Type B pancreatic cell (in vitro differentiated cells): ENCODE data around the gene KIR2DL1. TPM values are rescaled to one million over a fixed set of nuclear protein-coding genes. Genes with fewer than 3 reads are reported as not detected.
"Not testable (repeated sequence)": the region's sequence is repeated elsewhere in the genome, so short reads cannot be mapped to it uniquely, and the experiment has no call there.

Experiments used
- DNase-seq: peaks from one replicate; pipeline ENCODE4 v3.0.0; 2021; ENCODE audit warnings: mixed read lengths; ENCODE audit not compliant: unreplicated experiment; ENCODE audit errors: extremely low spot score
- H3K27ac Mint-ChIP-seq: 2 replicates; pipeline ENCODE4 v1.8.0; 2021; ENCODE audit warnings: mild to moderate bottlenecking, mixed read lengths
- H3K27me3 Mint-ChIP-seq: 2 replicates; pipeline ENCODE4 v1.8.0; 2021; ENCODE audit warnings: mixed read lengths
- H3K36me3 Mint-ChIP-seq: 2 replicates; pipeline ENCODE4 v1.8.0; 2021; ENCODE audit warnings: mixed read lengths
- H3K4me1 Mint-ChIP-seq: one replicate; pipeline ENCODE4 v1.8.0; 2021; ENCODE audit warnings: mixed read lengths; ENCODE audit not compliant: unreplicated experiment
- H3K4me3 Mint-ChIP-seq: 2 replicates; pipeline ENCODE4 v1.8.0; 2021; ENCODE audit warnings: mild to moderate bottlenecking, mixed read lengths
- H3K9me3 Mint-ChIP-seq: 2 replicates; pipeline ENCODE4 v1.8.0; 2021; ENCODE audit warnings: mixed read lengths
- total RNA-seq: library from RNA; stranded (reverse); gene quantifications from 2 replicates; pipeline ENCODE4 v1.2.1, GENCODE V29; 2021; ENCODE audit warnings: low replicate concordance
- TF ChIP-seq, protein P1 (sequence below): fragments of 200-600 bp; sonication (generic); conservative IDR thresholded peaks from 2 replicates; pipeline ENCODE4 v1.5.0; 2021; ENCODE audit warnings: antibody characterized with exemption, mild to moderate bottlenecking

Gene KIR2DL1
- total RNA-seq, 1 donor from 2014 or later = not detected

DNA sequence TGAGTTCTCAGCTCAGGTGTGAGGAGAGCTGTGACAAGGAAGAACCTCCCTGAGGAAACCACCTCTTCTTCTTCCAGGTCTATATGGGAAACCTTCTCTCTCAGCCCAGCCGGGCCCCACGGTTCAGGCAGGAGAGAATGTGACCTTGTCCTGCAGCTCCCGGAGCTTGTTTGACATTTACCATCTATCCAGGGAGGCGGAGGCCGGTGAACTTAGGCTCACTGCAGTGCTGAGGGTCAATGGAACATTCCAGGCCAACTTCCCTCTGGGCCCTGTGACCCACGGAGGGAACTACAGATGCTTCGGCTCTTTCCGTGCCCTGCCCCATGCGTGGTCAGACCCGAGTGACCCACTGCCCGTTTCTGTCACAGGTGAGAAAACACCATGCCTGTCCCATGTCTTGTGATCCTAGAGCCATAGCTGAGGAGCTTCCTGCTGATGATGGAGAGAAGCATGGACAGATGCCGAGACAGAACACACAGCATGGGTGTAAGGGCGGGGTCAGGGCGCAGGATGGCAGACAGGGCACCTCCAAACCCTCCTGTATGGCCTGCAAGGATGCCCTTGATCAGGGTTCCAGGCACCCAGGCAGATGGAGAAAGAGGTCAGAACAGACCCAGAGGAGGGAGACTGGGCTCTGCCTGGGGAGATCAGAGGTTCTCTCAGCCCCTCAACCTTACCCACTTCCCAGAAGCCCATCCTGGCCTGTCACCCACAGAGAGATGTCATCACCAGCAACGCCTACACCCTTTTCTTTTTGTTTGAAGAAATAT, 40.0 kb upstream of the KIR2DL1 start:
- no peaks in the 10 kb centered on the region for H3K4me1 Mint-ChIP-seq
- DNase-seq = no peak
- peaks cover 32% of the 10 kb centered on the region for H3K9me3 Mint-ChIP-seq
- TF ChIP-seq, protein P1, sequence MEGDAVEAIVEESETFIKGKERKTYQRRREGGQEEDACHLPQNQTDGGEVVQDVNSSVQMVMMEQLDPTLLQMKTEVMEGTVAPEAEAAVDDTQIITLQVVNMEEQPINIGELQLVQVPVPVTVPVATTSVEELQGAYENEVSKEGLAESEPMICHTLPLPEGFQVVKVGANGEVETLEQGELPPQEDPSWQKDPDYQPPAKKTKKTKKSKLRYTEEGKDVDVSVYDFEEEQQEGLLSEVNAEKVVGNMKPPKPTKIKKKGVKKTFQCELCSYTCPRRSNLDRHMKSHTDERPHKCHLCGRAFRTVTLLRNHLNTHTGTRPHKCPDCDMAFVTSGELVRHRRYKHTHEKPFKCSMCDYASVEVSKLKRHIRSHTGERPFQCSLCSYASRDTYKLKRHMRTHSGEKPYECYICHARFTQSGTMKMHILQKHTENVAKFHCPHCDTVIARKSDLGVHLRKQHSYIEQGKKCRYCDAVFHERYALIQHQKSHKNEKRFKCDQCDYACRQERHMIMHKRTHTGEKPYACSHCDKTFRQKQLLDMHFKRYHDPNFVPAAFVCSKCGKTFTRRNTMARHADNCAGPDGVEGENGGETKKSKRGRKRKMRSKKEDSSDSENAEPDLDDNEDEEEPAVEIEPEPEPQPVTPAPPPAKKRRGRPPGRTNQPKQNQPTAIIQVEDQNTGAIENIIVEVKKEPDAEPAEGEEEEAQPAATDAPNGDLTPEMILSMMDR = no peak
- no peak overlapping the region for H3K27ac Mint-ChIP-seq
- H3K36me3 Mint-ChIP-seq = no peaks in the 10 kb centered on the region
- H3K27me3 Mint-ChIP-seq = no peaks in the 10 kb centered on the region
- H3K4me3 Mint-ChIP-seq = no peak overlapping the region

DNA sequence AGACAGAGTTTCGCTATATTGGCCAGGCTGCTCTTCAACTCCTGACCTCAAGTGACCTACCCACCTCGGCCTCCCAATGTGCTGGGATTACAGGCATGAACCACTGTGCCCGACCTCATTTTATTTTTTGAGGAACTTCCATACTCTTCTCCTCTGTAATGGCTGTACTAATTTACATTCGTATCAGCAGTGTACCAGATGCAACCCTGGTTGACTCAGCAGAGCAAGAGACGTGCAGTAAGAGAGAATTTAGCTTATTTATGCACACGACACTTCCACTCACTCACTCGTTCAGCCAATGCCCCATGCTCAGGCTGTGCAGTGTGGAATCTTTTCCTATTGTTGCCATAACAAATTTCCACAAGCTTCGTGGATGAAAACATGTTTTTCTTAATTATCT, 38.4 kb upstream of the KIR2DL1 start:
- Mint-ChIP-seq H3K27me3 (no peaks in the 10 kb centered on the region), H3K4me3 (no peak overlapping the region), H3K4me1 (no peaks in the 10 kb centered on the region), H3K9me3 (peaks cover 32% of the 10 kb centered on the region), H3K27ac (no peak overlapping the region), H3K36me3 (no peaks in the 10 kb centered on the region)
- TF ChIP-seq, protein P1 = no peak
- DNase-seq = no peak

DNA sequence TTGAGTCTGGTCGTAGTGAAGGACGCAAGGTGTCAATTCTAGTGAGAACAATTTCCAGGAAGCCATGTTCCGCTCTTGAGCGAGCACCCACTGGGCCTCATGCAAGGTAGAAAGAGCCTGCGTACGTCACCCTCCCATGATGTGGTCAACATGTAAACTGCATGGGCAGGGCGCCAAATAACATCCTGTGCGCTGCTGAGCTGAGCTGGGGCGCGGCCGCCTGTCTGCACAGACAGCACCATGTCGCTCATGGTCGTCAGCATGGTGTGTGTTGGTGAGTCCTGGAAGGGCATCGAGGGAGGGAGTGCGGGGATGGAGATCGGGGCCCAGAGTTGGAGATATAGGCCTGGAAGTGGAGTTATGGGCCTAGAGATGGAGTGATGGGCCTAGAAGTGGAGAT, 31.3 kb upstream of the KIR2DL1 start, which contains the start of gene KIR2DL3:
TSS of gene KIR2DL3 (plus strand) at position 208 of the 400 bp plus-strand sequence. CDS start at position 241, 33 bp downstream.
- H3K36me3 Mint-ChIP-seq, H3K4me1 Mint-ChIP-seq, H3K4me3 Mint-ChIP-seq, H3K27ac Mint-ChIP-seq, DNase-seq, H3K27me3 Mint-ChIP-seq: not testable (repeated sequence)
- H3K9me3 Mint-ChIP-seq = peaks cover 29% of the 10 kb centered on the region

DNA sequence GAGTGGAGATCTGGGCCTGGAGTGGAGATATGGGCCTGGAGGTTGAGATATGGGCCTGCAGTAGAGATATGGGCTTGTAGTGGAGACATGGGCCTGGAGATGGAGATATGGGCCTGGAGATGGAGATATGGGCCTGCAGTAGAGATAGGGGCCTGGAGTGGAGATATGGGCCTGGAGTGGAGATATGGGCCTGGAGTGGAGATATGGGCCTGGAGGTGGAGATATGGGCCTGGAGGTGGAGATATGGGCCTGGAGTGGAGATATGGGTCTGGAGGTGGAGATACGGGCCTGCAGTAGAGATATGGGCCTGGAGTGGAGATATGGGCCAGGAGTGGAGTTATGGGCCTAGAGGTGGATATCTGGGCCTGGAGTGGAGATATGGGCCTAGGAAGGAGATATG, 30.9 kb upstream of the KIR2DL1 start:
- DNase-seq = no peak

DNA sequence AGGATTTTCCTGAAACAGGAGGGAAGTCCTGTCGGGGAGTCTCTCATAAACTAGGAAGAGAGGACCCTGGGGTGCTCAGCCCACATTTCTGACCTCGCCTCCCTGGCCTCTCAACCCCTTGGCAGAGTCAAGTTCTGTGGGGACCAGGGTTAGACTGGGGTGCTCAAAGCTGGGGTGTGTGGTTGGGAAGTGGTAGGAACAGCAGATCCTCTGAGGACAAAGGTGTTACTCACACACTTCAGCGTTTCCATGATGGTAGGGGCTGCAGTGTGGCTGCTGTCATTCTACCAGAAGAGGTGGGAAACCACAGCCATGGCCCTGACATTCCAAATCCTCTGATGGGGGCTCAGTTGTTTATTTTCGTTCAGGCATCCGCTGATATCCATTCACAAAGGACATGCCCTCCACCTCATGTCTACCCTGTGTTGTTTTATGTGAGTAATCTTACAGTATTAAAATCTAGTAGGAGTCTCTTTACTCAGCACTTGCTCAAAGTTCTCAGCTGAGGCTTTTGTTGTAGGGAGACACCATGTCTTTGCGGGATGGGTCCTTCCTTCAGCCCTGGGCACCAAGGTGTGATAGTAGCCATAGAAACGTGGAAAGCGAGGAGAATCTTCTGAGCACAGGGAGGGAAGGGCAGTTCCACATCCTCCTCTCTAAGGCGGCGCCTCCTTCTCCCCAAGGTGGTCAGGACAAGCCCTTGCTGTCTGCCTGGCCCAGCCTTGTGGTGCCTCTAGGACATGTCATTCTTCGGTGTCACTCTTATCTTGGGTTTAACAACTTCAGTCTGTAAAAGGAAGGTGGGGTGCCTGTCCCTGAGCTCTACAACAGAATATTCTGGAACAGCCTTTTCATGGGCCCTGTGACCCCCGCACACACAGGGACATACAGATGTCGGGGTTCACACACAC, 29.8 kb upstream of the KIR2DL1 start:
- peak; percentile 8 for DNase-seq
- Mint-ChIP-seq H3K4me1 (no peaks in the 10 kb centered on the region), H3K27ac (no peak overlapping the region), H3K4me3 (no peak overlapping the region), H3K36me3 (no peaks in the 10 kb centered on the region), H3K9me3 (peaks cover 25% of the 10 kb centered on the region), H3K27me3 (no peaks in the 10 kb centered on the region)
- TF ChIP-seq, protein P1 = no peak

More for the DNA sequence above, 30.9 kb upstream of the KIR2DL1 start:
- TF ChIP-seq, protein P1 = no peak
- H3K36me3 Mint-ChIP-seq = no peaks in the 10 kb centered on the region
- H3K4me1 Mint-ChIP-seq = no peaks in the 10 kb centered on the region
- peaks cover 27% of the 10 kb centered on the region for H3K9me3 Mint-ChIP-seq
- H3K27me3 Mint-ChIP-seq = no peaks in the 10 kb centered on the region
- H3K4me3 Mint-ChIP-seq = no peak overlapping the region
- no peak overlapping the region for H3K27ac Mint-ChIP-seq

DNA sequence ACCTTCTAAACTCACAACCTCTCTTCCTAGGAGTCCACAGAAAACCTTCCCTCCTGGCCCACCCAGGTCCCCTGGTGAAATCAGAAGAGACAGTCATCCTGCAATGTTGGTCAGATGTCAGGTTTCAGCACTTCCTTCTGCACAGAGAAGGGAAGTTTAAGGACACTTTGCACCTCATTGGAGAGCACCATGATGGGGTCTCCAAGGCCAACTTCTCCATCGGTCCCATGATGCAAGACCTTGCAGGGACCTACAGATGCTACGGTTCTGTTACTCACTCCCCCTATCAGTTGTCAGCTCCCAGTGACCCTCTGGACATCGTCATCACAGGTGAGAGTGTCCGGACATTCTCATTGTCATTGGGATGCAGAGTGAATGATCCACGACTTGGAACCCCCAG, 27.6 kb upstream of the KIR2DL1 start:
- H3K4me1 Mint-ChIP-seq, H3K4me3 Mint-ChIP-seq, H3K36me3 Mint-ChIP-seq, H3K27ac Mint-ChIP-seq, H3K27me3 Mint-ChIP-seq: not testable (repeated sequence)
- H3K9me3 Mint-ChIP-seq = peaks cover 12% of the 10 kb centered on the region
- peak; percentile 22 for DNase-seq

DNA sequence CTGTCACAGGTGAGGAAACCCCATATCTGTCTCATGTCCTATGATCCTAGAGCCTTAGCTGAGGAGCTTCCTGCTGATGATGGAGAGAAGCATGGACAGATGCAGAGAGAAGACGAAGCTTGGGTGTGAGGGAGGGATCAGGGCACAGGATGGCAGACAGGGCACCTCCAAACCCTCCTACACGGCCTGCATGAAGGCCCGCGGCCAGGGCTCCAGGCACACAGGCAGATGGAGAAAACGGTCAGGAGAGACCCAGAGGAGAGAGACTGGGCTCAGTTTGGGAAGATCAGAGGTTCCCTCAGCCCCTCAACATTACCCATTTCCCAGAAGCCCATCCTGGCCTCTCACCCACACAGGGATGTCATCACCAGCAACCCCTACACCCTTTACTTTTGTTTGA, 25.5 kb upstream of the KIR2DL1 start:
- H3K9me3 Mint-ChIP-seq = not testable (repeated sequence)

DNA sequence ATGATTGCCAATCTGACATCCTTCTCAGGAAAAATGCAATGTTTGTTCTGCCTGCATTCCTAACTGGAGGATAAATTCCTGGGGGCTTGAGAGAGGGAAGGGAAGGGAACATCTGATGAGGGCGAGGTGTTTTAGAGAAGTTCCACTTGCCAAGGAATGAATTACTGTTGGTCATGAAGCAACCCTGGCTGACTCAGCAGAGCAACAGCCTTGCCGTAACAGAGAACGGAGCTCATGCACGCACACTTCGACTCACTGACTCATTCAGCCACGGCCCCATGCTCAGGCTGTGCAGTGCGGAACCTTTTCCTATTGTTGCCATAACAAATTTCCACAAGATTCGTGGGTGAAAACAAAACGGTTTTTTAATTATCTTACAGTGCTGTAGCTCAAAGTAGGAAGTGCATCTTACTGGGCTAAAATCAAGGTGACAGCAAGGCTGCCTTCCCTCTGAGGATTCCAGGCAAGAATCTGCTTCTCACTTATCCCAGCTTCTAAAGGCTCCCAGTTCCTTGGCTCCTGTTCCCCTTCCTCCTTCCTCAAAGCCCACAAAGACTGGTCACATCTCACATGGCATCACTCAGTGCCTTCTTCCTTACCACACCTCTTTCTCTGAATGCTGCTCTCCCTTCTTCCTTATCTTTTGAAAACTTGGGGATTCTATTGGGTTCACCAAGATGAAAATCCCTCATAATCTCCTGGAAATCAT, 21.8 kb upstream of the KIR2DL1 start:
- not testable (repeated sequence) for H3K27ac Mint-ChIP-seq, H3K36me3 Mint-ChIP-seq, H3K4me1 Mint-ChIP-seq, H3K4me3 Mint-ChIP-seq, H3K27me3 Mint-ChIP-seq, DNase-seq
- H3K9me3 Mint-ChIP-seq = peaks cover 11% of the 10 kb centered on the region

More for the DNA sequence above, 25.5 kb upstream of the KIR2DL1 start:
- not testable (repeated sequence) for H3K36me3 Mint-ChIP-seq, H3K4me1 Mint-ChIP-seq, H3K4me3 Mint-ChIP-seq, H3K27ac Mint-ChIP-seq, DNase-seq, H3K27me3 Mint-ChIP-seq

DNA sequence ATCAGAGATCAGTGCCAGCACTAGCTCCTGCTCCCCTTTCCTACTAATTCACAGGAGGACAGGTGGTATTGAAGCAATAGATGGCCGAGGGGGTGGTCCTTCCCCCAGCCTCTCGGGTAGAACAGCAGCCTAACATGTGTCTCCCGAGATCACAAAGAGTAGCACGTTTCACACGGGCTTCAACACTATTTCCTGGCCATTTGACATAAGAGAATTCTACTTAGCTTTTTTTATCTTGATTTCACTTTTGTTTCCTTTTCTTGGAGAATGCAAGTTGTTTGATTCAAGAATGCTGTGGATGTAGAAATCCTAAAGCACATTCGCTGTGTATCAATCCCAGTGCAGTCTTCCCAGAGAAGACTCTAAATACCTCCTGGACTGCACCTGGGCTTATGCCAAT, 19.3 kb upstream of the KIR2DL1 start:
- H3K4me1 Mint-ChIP-seq, H3K27me3 Mint-ChIP-seq, H3K27ac Mint-ChIP-seq, DNase-seq, H3K36me3 Mint-ChIP-seq, H3K4me3 Mint-ChIP-seq: not testable (repeated sequence)
- peaks cover 27% of the 10 kb centered on the region for H3K9me3 Mint-ChIP-seq
